ENCODE data around the gene PSMA5.

PSMA5 gene

GRCh38 chr1:109370712-109371340, 55.4 kb downstream of the PSMA5 start:
- no peak for DNase-seq (ENCODE audit: low read depth in 1 of 2, low spot score in 1 of 2)

- no peak for DNase-seq (ENCODE audit: low read depth in 1 of 2, low spot score in 1 of 2)
Measured at GRCh38 chr1:109369167-109369746, 57.0 kb downstream of the PSMA5 start.

GRCh38 chr1:109368464-109368863, 57.8 kb downstream of the PSMA5 start:
- no peak for DNase-seq (ENCODE audit: low read depth in 1 of 2, low spot score in 1 of 2)

- DNase-seq (ENCODE audit: low read depth in 1 of 2, low spot score in 1 of 2): no peak
Measured at GRCh38 chr1:109367626-109368025, 58.6 kb downstream of the PSMA5 start.

GRCh38 chr1:109365642-109366204, 60.5 kb downstream of the PSMA5 start:
- DNase-seq (ENCODE audit: low read depth in 1 of 2, low spot score in 1 of 2): no peak

- DNase-seq (ENCODE audit: low read depth in 1 of 2, low spot score in 1 of 2): no peak
Measured at GRCh38 chr1:109361649-109362048, 64.6 kb downstream of the PSMA5 start.

GRCh38 chr1:109361069-109361468, 65.2 kb downstream of the PSMA5 start:
- DNase-seq (ENCODE audit: low read depth in 1 of 2, low spot score in 1 of 2): no peak

GRCh38 chr1:109357616-109358015, 68.6 kb downstream of the PSMA5 start:
- DNase-seq (ENCODE audit: low read depth in 1 of 2, low spot score in 1 of 2): no peak

GRCh38 chr1:109356915-109357314, 69.3 kb downstream of the PSMA5 start:
- DNase-seq (ENCODE audit: low read depth in 1 of 2, low spot score in 1 of 2): no peak

GRCh38 chr1:109356505-109356904, 69.7 kb downstream of the PSMA5 start:
- no peak for DNase-seq (ENCODE audit: low read depth in 1 of 2, low spot score in 1 of 2)

GRCh38 chr1:109354929-109355328, 71.3 kb downstream of the PSMA5 start:
- no peak for DNase-seq (ENCODE audit: low read depth in 1 of 2, low spot score in 1 of 2)

GRCh38 chr1:109351457-109351856, 74.8 kb downstream of the PSMA5 start:
- no peak for DNase-seq (ENCODE audit: low read depth in 1 of 2, low spot score in 1 of 2)

GRCh38 chr1:109350655-109351054, 75.6 kb downstream of the PSMA5 start:
- DNase-seq (ENCODE audit: low read depth in 1 of 2, low spot score in 1 of 2): no peak

GRCh38 chr1:109350182-109350581, 76.1 kb downstream of the PSMA5 start:
- no peak for DNase-seq (ENCODE audit: low read depth in 1 of 2, low spot score in 1 of 2)
